Central memory CD8-positive, alpha-beta T cell (primary cell): ENCODE measurements around the gene MEF2C.
"Not testable (repeated sequence)": the region's sequence is repeated elsewhere in the genome, so short reads cannot be mapped to it uniquely, and the experiment has no call there.

ENCODE experiments used
- ATAC-seq: fragments of 150-1000 bp; cut with Tn5 transposase; replicated peaks from 2 replicates; pipeline ENCODE4 v1.10.0; 2022; ENCODE audit warnings: mild to moderate bottlenecking, moderate FRiP score, moderate number of reproducible peaks; ENCODE audit not compliant: poor library complexity, severe bottlenecking; ENCODE audit errors: extremely low read depth
- DNase-seq, 2 donors: peaks; one replicate each; pipeline ENCODE4 v3.0.0; 2021; ENCODE audit warnings: low spot score in 2 of 2
- H3K27ac Mint-ChIP-seq: one replicate; pipeline ENCODE4 v1.8.0; 2022; ENCODE audit warnings: low read depth, mild to moderate bottlenecking, moderate library complexity, mixed read lengths
- H3K27me3 Mint-ChIP-seq: one replicate; pipeline ENCODE4 v1.8.0; 2022; ENCODE audit warnings: mixed read lengths
- H3K36me3 Mint-ChIP-seq: one replicate; pipeline ENCODE4 v1.8.0; 2022; ENCODE audit warnings: mild to moderate bottlenecking, moderate library complexity, mixed read lengths; ENCODE audit not compliant: insufficient read depth
- H3K4me1 Mint-ChIP-seq: one replicate; pipeline ENCODE4 v1.8.0; 2022; ENCODE audit warnings: mixed read lengths
- H3K4me3 Mint-ChIP-seq: one replicate; pipeline ENCODE4 v1.8.0; 2022; ENCODE audit warnings: mild to moderate bottlenecking, moderate library complexity, mixed read lengths
- H3K9me3 Mint-ChIP-seq: one replicate; pipeline ENCODE4 v1.8.0; 2022; ENCODE audit warnings: mixed read lengths

The MEF2C gene

DNA sequence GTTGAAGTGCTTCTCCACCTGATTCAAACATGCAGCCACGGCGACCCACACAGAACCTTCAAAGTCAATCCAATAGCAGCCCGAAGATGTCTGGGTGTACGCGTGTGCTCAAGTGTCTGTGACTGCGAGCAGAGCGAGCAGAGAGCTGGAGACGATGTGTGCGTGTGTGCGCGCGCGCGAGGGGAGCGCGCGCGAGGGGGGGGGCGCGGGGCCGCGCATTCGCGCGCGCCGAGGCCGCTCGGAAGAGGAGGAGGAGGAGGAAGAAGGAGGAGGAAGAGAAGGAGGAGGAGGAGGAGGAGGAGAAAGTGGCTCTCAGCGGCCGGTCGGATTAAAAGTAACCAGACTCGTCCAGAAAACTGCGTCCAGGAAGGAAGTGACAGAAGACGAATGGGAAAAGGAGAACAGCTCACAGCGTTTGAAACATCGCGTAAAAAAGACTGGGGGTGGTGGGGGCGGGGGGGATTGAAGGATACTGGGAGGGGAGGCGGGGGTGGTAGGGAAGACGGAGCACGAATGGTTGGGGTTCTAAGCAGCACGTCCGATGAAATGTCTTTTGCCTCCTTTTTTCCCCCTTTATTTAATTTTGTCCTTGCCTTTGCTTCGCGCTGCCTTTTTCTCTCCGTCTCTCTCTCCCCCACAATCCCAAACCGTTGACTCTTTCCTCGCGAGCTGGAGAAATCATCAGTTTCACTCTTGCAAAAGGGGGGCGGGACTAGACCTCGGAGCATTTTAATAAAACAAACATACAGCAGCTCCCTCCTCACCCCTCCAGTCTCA lies at the start of gene MEF2C:
MEF2C (minus strand) TSS at position 126 of the 777 bp plus-strand sequence. CDS start 59,396 bp downstream, outside the sequence.
- Mint-ChIP-seq H3K9me3 (no peaks in the 10 kb centered on the region), H3K36me3 (peaks cover 2% of the 10 kb centered on the region), H3K4me1 (peaks cover 23% of the 10 kb centered on the region), H3K27ac (peak within 1 kb of the TSS; percentile 53), H3K4me3 (peak within 1 kb of the TSS; percentile 87), H3K27me3 (peaks cover 31% of the 10 kb centered on the region)
- ATAC-seq (peak; percentile 47), DNase-seq (no peak)

GRCh38 chr5:88932541-88932940 lies 49.6 kb upstream of the MEF2C start:
- no peak overlapping the region for H3K27ac Mint-ChIP-seq
- ATAC-seq = no peak
- no peak for DNase-seq
- no peaks in the 10 kb centered on the region for H3K9me3 Mint-ChIP-seq
- no peak overlapping the region for H3K4me3 Mint-ChIP-seq
- no peaks in the 10 kb centered on the region for H3K36me3 Mint-ChIP-seq
- no peaks in the 10 kb centered on the region for H3K27me3 Mint-ChIP-seq
- H3K4me1 Mint-ChIP-seq = no peaks in the 10 kb centered on the region

GRCh38 chr5:88930335-88930734 lies 47.4 kb upstream of the MEF2C start:
- no peaks in the 10 kb centered on the region for H3K9me3 Mint-ChIP-seq
- H3K36me3 Mint-ChIP-seq = no peaks in the 10 kb centered on the region
- no peak for ATAC-seq
- H3K4me3 Mint-ChIP-seq = no peak overlapping the region
- DNase-seq = no peak
- no peak overlapping the region for H3K27ac Mint-ChIP-seq
- no peaks in the 10 kb centered on the region for H3K27me3 Mint-ChIP-seq
- no peaks in the 10 kb centered on the region for H3K4me1 Mint-ChIP-seq

DNA sequence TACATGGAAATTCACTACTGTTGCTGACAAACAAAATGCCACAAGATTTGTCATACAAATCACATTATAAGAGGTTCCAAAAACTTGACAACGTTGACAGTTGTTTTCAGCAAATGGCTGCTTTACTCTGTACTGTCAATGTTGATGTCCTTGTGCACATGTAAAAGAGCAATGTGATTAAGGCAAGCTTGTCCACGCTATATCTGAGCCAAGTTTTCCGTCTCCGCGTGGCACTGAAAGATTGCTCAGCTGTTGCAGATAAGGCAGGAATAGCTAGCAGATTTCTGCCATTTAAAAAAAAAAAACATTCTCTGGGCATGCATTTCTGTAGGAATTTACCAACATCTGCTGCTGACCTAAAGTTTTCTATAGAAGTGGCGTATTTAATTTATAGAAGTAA lies 46.4 kb upstream of the MEF2C start:
- H3K27me3 Mint-ChIP-seq = no peaks in the 10 kb centered on the region
- H3K27ac Mint-ChIP-seq = no peak overlapping the region
- H3K4me3 Mint-ChIP-seq = no peak overlapping the region
- no peaks in the 10 kb centered on the region for H3K4me1 Mint-ChIP-seq
- ATAC-seq = no peak
- H3K9me3 Mint-ChIP-seq = no peaks in the 10 kb centered on the region
- no peaks in the 10 kb centered on the region for H3K36me3 Mint-ChIP-seq
- no peak for DNase-seq

DNA sequence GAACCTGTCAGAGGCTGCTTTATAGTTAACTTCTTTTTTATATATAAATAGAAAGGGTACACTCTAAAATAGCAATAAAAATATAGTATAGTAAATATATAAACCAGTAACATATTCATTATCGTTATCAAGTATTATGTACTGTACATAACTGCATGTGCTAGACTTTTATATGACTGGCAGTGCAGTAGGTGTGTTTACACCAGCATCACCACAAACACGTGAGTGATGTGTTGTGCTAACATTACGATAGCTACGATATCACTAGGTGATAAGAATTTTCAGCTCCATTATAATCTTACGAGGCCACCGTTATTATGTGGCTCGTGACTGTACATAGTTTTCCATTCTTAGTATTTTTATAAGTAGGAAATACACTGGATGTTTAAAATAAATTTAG lies 43.8 kb upstream of the MEF2C start:
- no peak for ATAC-seq
- Mint-ChIP-seq H3K9me3 (no peaks in the 10 kb centered on the region), H3K4me1 (no peaks in the 10 kb centered on the region), H3K4me3 (no peak overlapping the region), H3K36me3 (no peaks in the 10 kb centered on the region), H3K27me3 (no peaks in the 10 kb centered on the region), H3K27ac (no peak overlapping the region)
- no peak for DNase-seq

- Mint-ChIP-seq H3K27me3 (no peaks in the 10 kb centered on the region), H3K9me3 (no peaks in the 10 kb centered on the region), H3K4me3 (no peak overlapping the region), H3K36me3 (no peaks in the 10 kb centered on the region), H3K27ac (no peak overlapping the region), H3K4me1 (no peaks in the 10 kb centered on the region)
- no peak for ATAC-seq
- DNase-seq = no peak
Observed at GRCh38 chr5:88925692-88926490, 42.9 kb upstream of the MEF2C start.

DNA sequence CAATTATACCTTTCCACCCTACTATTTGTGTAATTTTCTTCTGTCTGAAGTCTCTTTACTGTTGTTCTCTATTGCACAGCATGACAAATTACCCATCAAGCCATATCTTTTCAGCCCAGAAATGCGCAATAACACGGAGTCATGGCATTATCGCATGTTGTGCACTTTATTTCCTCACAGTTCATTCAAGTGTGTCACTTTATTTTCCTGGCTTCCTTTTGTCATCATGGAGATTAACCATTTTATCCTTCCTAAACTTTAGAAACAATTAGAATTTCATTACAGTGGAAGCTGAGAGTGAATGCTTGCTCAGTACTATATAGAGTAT lies 41.3 kb upstream of the MEF2C start:
- no peak overlapping the region for H3K4me3 Mint-ChIP-seq
- no peaks in the 10 kb centered on the region for H3K36me3 Mint-ChIP-seq
- no peak for ATAC-seq
- H3K4me1 Mint-ChIP-seq = no peaks in the 10 kb centered on the region
- H3K27ac Mint-ChIP-seq = no peak overlapping the region
- no peaks in the 10 kb centered on the region for H3K27me3 Mint-ChIP-seq
- DNase-seq = no peak
- H3K9me3 Mint-ChIP-seq = no peaks in the 10 kb centered on the region

- no peak overlapping the region for H3K4me3 Mint-ChIP-seq
- H3K27me3 Mint-ChIP-seq = no peaks in the 10 kb centered on the region
- H3K4me1 Mint-ChIP-seq = no peaks in the 10 kb centered on the region
- H3K36me3 Mint-ChIP-seq = no peaks in the 10 kb centered on the region
- no peaks in the 10 kb centered on the region for H3K9me3 Mint-ChIP-seq
- no peak overlapping the region for H3K27ac Mint-ChIP-seq
- DNase-seq (no peak), ATAC-seq (no peak)
Observed at GRCh38 chr5:88923623-88924329, 40.8 kb upstream of the MEF2C start.

GRCh38 chr5:88912743-88913142 lies 29.8 kb upstream of the MEF2C start:
- ATAC-seq, H3K9me3 Mint-ChIP-seq: not testable (repeated sequence)

GRCh38 chr5:88911059-88911572 lies 28.1 kb upstream of the MEF2C start:
- not testable (repeated sequence) for H3K27me3 Mint-ChIP-seq, DNase-seq, H3K27ac Mint-ChIP-seq, H3K9me3 Mint-ChIP-seq, H3K4me1 Mint-ChIP-seq, H3K36me3 Mint-ChIP-seq, ATAC-seq, H3K4me3 Mint-ChIP-seq

More at GRCh38 chr5:88912743-88913142, 29.8 kb upstream of the MEF2C start:
- not testable (repeated sequence) for H3K27me3 Mint-ChIP-seq, H3K4me3 Mint-ChIP-seq, H3K36me3 Mint-ChIP-seq, H3K4me1 Mint-ChIP-seq, H3K27ac Mint-ChIP-seq, DNase-seq

- H3K9me3 Mint-ChIP-seq, H3K27me3 Mint-ChIP-seq, H3K27ac Mint-ChIP-seq, ATAC-seq, DNase-seq, H3K4me1 Mint-ChIP-seq, H3K36me3 Mint-ChIP-seq, H3K4me3 Mint-ChIP-seq: not testable (repeated sequence)
Observed at GRCh38 chr5:88904478-88904877, 21.5 kb upstream of the MEF2C start.

- H3K4me3 Mint-ChIP-seq, DNase-seq, H3K36me3 Mint-ChIP-seq, H3K4me1 Mint-ChIP-seq, H3K9me3 Mint-ChIP-seq, H3K27ac Mint-ChIP-seq, H3K27me3 Mint-ChIP-seq, ATAC-seq: not testable (repeated sequence)
Observed at GRCh38 chr5:88903966-88904365, 21.0 kb upstream of the MEF2C start.
